Urothelium cell line (cell line): ENCODE data around the gene CCDC201.

Experiments
- DNase-seq: peaks from one replicate; pipeline ENCODE4 v3.0.0; 2011; ENCODE audit warnings: low spot score, mixed read lengths
- FAIRE-seq: peaks from 2 replicates; lab custom pipeline; 2011; peaks lifted over from hg19 to GRCh38; lab: Jason Lieb, UNC

CCDC201 gene

GRCh38 chr7:45873035-45873354 is at the start of gene CCDC201:
Gene CCDC201 (minus strand): TSS chr7:45873082. CDS start chr7:45873007, 75 bp downstream.
- DNase-seq = no peak
- FAIRE-seq = no peak

- no peak for FAIRE-seq
- peak; percentile 73 for DNase-seq
Measured at GRCh38 chr7:45921699-45922519, 49.0 kb upstream of the CCDC201 start.

GRCh38 chr7:45921381-45921698 is 48.5 kb upstream of the CCDC201 start:
- no peak for DNase-seq
- no peak for FAIRE-seq

GRCh38 chr7:45920502-45921380 is 47.9 kb upstream of the CCDC201 start, which contains the start of gene IGFBP3:
Gene IGFBP3 (minus strand): TSS chr7:45921272. CDS start chr7:45921140, 132 bp downstream.
- DNase-seq (no peak), FAIRE-seq (no peak)

- DNase-seq (no peak), FAIRE-seq (no peak)
Measured at GRCh38 chr7:45919993-45920459, 47.1 kb upstream of the CCDC201 start.

GRCh38 chr7:45919231-45919784 is 46.4 kb upstream of the CCDC201 start:
- DNase-seq (no peak), FAIRE-seq (peak; percentile 76)

- FAIRE-seq = no peak
- no peak for DNase-seq
Measured at GRCh38 chr7:45918556-45918955, 45.7 kb upstream of the CCDC201 start.

GRCh38 chr7:45917658-45918057 is 44.8 kb upstream of the CCDC201 start:
- peak; percentile 72 for FAIRE-seq

GRCh38 chr7:45917064-45917463 is 44.2 kb upstream of the CCDC201 start:
- no peak for FAIRE-seq
- DNase-seq = no peak

More at GRCh38 chr7:45917658-45918057, 44.8 kb upstream of the CCDC201 start:
- peak; percentile 88 for DNase-seq

GRCh38 chr7:45915606-45916005 is 42.7 kb upstream of the CCDC201 start:
- DNase-seq (no peak), FAIRE-seq (no peak)

GRCh38 chr7:45914911-45915310 is 42.0 kb upstream of the CCDC201 start:
- DNase-seq (no peak), FAIRE-seq (no peak)

- no peak for FAIRE-seq
- DNase-seq = no peak
Measured at GRCh38 chr7:45912972-45913371, 40.1 kb upstream of the CCDC201 start.

GRCh38 chr7:45911311-45911710 is 38.4 kb upstream of the CCDC201 start:
- FAIRE-seq = peak; percentile 58
- DNase-seq = no peak

- FAIRE-seq (no peak), DNase-seq (no peak)
Measured at GRCh38 chr7:45910855-45911254, 38.0 kb upstream of the CCDC201 start.

GRCh38 chr7:45909561-45909960 is 36.7 kb upstream of the CCDC201 start:
- FAIRE-seq = no peak

GRCh38 chr7:45902820-45903219 is 29.9 kb upstream of the CCDC201 start:
- FAIRE-seq = no peak
- no peak for DNase-seq

More at GRCh38 chr7:45909561-45909960, 36.7 kb upstream of the CCDC201 start:
- no peak for DNase-seq

GRCh38 chr7:45901566-45901965 is 28.7 kb upstream of the CCDC201 start:
- FAIRE-seq (no peak), DNase-seq (no peak)

- FAIRE-seq = peak; percentile 84
- DNase-seq = no peak
Measured at GRCh38 chr7:45898222-45898621, 25.3 kb upstream of the CCDC201 start.

GRCh38 chr7:45897042-45897690 is 24.3 kb upstream of the CCDC201 start:
- DNase-seq (peak; percentile 77), FAIRE-seq (peak; percentile 68)

- no peak for DNase-seq
- peak; percentile 30 for FAIRE-seq
Measured at GRCh38 chr7:45894665-45895062, 21.8 kb upstream of the CCDC201 start.
